Measurements from ENCODE around the gene GATM.
A peak's percentile ranks its signal among the peaks of the same experiment; 100 is the strongest.

Gene GATM, protein sequence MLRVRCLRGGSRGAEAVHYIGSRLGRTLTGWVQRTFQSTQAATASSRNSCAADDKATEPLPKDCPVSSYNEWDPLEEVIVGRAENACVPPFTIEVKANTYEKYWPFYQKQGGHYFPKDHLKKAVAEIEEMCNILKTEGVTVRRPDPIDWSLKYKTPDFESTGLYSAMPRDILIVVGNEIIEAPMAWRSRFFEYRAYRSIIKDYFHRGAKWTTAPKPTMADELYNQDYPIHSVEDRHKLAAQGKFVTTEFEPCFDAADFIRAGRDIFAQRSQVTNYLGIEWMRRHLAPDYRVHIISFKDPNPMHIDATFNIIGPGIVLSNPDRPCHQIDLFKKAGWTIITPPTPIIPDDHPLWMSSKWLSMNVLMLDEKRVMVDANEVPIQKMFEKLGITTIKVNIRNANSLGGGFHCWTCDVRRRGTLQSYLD

DNA sequence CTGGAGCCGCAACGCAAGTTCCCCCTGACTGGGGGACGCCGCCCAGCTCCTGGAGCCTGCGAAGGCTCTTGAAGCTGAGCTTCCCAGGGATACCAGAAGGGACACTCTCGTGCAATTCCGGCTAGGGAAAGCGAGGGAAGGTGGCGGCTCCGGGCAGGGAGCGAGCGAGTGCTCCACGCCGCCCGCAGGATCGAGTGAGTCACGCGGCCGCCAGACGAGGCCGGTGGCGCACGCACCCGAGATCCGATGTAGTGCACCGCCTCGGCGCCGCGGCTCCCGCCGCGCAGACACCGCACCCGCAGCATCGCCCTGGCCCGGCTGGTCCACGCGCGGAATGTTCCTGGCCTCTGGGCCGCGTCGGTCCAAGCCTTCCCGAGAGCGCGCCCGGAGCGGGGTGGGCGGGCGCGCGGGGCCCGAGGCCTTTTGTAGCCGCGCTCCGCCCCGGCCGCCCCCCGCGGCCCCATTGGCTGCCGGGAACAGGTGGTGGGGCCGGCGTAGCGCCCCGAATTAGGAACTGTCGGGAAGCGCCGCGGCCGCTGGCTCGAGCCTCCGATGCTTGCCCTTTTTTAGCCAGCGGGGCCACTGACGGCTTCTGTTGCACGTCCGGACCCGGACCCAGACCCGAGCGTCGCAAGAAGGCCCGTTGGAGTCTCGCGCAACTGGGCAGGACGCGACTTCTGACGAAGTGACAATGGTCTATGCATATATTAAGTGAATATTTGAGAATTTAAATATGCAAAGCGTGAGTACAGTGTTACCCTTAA lies at the start of gene GATM:
Gene GATM, minus strand, starts transcription at position 396 of the 764 bp plus-strand sequence. Its CDS starts 91 bp downstream, at position 305.
- DNase-seq: peak; percentile 82

GRCh38 chr15:45427085-45427484 lies 48.7 kb upstream of the GATM start:
- DNase-seq: no peak

GRCh38 chr15:45425135-45425534 lies 46.8 kb upstream of the GATM start:
- peak; percentile 56 for DNase-seq

GRCh38 chr15:45424429-45424828 lies 46.1 kb upstream of the GATM start:
- DNase-seq: no peak

DNA sequence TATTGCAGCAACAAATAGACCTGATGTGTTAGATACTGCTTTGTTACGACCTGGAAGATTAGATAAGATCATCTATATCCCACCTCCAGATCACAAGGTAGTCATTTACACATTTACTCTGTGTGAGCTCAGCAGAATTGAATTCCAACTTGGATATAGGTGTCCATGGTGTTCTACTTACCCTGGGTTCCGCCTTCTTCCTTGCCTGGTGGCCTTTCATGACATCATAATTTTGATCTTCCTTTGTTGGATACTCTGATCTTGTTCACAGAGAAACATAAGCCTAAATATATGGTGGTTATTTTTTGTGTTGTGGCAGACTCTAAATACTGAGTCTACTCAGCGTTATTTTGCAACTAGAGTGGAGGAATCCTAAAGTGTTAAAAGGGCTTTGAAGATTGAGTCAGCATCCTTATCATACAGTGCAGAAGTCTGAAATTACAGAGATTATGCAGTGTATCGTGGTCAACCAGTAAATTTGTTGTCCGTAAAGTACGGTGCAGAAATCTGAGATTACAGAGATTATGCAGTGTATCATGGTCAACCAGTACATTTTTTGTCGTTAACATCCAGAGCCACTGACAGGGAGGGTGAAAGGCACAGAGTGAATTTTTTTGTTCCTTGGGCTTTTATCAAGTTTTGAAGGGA lies 39.1 kb upstream of the GATM start:
- no peak for DNase-seq

- no peak for DNase-seq
Measured at GRCh38 chr15:45414215-45414885, 36.0 kb upstream of the GATM start.

- DNase-seq: no peak
Measured at GRCh38 chr15:45409596-45409995, 31.3 kb upstream of the GATM start.

DNA sequence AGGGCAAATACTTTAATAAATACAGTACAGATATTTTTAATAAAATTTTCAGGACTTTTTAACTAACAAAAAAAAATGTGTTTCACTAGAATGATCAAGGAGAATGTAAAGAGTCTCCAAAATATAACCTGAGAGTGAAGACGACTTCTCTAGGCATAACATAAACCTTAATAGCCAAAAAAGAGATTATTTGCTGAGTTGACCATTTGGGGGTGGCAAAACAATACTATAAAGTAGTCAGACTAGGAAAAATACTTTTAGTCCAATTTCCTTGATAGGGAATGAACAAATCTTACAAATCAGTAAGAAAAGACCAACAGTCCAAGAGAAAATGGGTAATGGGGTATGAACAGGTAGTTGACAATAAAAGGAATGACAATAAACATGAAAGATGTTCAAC lies 29.4 kb upstream of the GATM start:
- DNase-seq: no peak

- peak; percentile 54 for DNase-seq
Measured at GRCh38 chr15:45402955-45403877, 24.9 kb upstream of the GATM start.

DNA sequence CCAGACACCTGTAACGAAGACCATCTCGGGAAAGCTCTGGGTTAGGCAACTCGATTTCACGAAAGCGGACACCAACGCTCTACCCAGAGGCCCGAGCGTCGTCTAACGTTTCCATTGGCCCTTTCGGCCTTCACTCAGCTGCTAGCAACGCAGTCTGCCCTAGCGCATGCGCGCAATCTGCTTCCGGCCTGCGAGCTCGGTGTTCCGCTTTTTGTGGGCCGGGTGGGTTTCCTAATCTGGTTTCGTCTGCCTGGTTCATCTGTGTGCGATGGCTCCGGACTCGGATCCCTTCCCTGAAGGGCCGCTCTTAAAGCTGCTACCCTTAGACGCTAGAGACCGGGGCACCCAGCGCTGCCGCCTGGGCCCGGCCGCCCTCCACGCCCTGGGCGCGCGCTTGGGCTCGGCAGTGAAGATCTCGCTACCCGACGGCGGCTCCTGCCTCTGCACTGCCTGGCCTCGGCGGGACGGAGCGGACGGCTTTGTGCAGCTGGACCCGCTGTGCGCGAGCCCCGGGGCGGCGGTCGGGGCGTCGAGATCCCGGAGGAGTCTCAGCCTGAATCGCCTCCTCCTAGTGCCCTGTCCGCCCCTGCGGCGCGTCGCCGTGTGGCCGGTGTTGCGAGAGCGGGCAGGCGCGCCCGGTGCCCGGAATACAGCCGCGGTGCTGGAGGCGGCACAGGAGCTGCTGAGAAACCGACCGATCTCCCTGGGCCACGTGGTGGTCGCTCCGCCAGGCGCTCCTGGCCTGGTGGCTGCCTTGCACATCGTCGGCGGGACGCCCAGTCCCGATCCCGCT lies 24.0 kb upstream of the GATM start:
- DNase-seq: peak; percentile 99

DNA sequence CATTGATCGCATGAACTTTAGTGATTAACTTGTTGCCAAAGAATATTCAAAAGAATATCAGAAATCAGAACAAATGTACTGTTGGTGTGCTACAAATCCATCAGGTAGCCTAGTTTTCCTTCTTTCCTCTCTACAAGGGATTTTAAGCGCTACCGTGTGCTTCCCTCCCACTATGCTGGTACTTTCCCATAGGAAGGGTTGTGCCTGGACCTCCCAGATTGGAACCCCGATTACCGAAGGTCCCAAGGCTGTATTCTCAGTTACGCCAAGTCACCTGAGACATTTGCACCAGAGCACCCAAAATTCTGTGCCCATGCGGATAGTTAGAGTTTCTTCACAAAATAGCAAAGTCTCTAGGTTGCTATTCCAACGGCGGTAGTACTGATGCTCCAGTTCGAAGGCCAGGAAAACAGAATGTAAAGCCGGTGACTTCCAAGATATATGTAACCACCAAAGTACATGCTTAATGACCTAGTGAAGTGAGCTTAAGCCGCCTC lies 23.4 kb upstream of the GATM start:
- DNase-seq: no peak

- DNase-seq: peak; percentile 47
Measured at GRCh38 chr15:45399381-45400212, 21.3 kb upstream of the GATM start.

DNA sequence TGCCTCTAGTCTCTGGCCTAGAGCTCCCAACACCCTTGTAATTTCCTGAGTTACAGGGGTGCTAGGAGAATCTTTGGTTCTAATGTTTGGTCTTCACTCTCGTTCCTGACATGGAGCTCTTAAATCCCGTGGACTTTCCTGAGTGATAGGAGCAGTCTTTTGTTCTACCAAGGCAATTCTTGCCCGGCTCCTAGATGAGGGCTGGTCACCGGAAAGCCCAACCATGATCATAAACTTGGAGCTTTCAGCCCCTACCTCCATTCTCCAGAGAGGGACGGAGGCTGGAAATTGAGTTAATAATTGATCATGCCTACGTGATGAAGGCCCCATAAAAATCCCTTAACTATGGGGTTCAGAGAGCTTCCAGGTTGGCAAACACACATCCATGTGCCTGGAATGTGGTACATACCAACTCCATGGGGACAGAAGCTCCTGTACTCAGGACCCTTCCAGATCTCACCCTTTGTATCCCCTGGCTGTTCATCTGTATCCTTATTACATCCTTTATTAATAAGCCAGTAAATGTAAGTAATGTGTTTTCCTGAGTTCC lies 18.8 kb upstream of the GATM start:
- DNase-seq: no peak

DNA sequence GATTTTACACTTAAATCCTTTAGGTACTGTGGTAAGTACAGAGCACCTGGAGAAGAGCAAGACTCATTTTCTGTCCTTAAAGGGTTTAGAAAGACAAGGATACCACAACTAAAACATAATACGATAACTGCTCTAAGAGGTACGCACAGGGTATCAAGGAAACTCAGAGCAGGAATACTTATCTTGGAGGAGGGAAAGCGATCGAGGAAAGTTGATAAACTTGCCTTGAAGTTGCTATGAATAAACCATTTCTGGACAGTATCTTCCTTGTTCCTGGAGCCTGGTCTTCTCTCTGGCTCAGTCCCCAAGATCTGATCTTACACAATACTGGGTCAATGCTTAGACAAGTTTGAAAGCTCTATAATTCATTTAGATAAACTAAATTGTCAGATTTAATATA lies 17.6 kb upstream of the GATM start:
- no peak for DNase-seq

DNA sequence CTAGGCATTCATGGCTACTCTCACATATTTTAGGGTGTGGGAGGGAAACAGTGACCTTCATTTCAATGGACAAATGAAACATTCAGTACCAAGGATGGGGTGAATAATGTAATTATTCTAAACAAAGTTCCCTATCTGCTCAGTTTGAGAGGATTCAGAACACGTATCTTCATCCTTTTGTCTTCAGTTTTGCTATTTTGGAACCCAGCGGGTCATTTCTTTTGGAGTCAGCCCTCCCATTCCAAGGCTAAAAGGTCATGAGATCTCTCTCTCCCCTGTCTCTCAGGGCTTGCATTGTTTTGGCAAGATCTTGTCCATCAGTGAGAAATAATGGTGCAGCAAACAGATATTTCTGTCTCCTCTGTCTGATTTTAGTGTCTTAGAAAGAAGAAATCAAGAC lies 16.3 kb upstream of the GATM start:
- no peak for DNase-seq

GRCh38 chr15:45393851-45394250 lies 15.5 kb upstream of the GATM start:
- no peak for DNase-seq

DNA sequence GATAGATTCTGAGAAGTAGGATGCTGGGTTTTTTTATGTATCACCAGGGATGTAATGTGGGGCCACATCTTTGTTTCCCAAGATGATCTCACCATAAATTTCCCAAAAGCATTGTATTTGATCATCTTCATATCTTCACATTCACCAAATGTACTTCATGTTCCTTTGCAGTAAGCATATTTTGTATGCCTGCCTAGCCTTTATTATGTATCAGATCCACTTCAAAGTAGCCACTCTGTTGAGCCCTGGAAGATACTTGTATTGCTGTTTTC lies 14.2 kb upstream of the GATM start:
- no peak for DNase-seq

DNA sequence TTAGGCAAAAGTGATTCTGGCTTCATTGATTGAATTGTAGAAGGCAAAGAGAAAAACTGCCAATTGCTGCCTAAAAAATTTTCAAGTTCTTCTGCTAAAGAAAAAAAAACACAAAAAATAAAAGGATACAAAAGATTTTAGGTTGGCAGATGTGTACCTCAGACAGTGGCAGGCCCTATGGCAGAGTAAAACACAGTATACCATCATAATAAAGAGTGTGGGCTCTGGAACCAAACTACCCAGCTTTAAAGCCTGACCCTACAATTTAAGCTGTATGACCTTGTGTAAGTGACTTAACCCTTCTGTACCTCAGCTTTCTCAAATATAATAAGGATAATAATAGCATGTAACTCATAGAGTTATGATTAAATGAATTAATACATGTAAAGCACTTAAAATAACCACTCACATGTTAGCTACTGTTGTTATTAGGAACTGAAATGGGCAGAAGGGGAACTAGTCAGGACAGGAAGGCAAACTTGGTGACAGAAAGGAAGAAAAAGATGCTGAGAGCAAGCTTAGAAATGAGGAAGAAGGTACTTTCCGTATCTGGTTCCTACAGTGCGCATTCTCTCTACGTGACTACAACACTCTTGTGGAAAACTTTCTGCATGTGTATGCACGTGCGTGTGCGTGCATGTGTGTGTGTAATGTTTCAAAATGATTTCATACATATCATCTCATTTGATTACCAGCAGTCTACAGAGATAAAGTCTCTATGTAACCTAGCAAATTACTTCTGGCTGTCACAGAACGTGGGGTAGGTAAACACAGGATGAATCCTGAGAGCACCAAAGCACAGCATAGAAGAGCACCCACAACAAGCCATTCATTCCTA lies 13.6 kb upstream of the GATM start:
- DNase-seq: no peak

GRCh38 chr15:45389351-45389750 lies 11.0 kb upstream of the GATM start:
- no peak for DNase-seq
